ENCODE results near the gene ORAI1.
"Not testable (repeated sequence)": the region's sequence is repeated elsewhere in the genome, so short reads cannot be mapped to it uniquely, and the experiment has no call there.

Gene ORAI1

GRCh38 chr12:121602766-121603165, 23.6 kb upstream of the ORAI1 start:
- in situ Hi-C loops (cut with MboI; ENCODE audit: low sequenced_read_pairs), result no loop called here

DNA sequence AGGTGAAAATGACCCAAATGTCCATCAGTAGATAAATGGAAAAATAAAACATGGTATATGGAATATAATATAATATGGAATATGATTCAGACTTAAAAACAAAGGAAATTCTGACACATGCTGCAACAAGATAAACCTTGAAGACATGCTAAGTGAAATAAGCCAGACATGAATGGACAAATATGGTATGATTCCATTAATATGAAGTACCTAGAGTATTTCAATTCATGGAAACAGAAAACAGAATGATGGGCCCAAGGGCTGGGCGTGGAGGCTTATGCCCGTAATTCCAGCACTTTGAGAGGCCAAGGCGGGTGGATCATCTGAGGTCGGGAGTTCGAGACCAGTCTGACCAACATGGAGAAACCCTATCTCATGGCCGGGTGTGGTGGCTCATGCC, 22.7 kb upstream of the ORAI1 start:
- in situ Hi-C loops (cut with MboI; ENCODE audit: low sequenced_read_pairs), result no loop called here

- in situ Hi-C loops (cut with MboI; ENCODE audit: low sequenced_read_pairs), result no loop called here
These were observed 18.0 kb upstream of the ORAI1 start for GRCh38 chr12:121608301-121608700.

DNA sequence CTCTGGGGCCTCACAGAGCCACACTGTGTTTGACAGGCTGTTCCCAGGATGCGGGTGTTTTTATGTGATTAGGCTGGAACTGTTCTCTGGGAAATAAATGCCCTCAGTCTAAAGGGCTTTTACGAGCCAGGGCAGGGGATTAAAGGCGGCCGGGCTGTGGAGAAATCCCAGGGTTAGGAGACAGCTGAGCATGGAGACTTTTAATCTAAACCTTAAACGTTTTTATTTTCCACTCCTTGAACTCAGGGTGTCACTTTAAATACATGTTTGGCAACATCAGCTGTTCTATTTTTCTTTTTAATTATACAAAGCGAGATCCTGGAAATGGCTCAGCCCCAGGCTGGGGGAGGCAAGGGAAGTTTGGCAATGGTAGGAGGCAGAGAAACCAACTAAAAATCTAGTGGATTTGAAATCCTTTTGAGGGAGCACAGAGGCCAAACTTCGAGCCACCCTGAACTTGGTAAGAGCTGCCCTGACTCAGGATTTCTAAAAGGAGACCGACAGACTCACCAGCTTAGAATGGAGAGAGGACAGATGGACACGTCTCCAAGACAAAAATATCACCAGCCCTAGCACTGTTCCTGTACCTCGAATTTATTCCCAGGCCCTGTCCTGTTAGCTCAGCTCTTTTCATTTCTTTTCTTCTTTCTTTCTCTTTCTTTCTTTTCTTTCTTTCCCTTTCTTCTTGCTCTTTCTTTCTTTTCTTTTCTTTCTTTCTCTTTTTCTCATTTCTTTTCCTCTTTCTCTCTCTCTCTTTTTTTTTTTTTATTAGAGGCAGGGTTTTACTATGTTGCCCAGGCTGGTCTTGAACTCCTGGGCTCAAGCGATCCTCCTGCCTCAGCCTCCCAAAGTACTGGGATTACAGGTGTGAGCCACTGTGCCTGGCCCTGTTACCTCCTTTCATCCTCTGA, 15.8 kb upstream of the ORAI1 start:
- in situ Hi-C loops (cut with MboI; ENCODE audit: low sequenced_read_pairs), result no loop called here

GRCh38 chr12:121611306-121611705, 15.0 kb upstream of the ORAI1 start:
- in situ Hi-C loops (cut with MboI; ENCODE audit: low sequenced_read_pairs), result no loop called here

- in situ Hi-C loops (cut with MboI; ENCODE audit: low sequenced_read_pairs), result no loop called here
These were observed 12.9 kb upstream of the ORAI1 start for GRCh38 chr12:121613462-121613861.

DNA sequence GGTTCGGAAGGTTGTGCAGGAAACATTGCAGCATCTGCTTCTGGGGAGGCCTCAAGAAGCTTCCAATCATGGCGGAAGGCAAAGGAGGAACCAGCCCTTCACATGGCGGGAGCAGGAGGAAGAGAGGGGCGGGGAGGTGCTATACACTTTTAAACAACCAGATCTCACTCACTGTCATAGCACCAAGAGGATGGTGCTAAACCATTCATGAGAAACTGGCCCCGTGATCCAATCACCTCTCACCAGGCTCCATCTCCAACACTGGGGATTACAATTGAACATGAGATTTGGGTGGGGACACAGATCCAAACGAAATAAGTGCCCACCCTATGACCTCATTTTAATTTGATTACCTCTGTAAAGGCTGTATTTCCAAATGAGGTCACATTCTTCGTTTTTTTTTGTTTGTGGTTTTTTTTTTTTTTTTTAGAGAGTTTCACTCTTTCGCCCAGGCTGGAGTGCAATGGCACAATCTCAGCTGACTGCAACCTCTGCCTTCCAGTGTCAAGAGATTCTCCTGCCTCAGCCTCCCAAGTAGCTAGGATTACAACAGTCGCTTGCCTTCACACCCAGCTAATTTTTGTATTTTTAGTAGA, 11.4 kb upstream of the ORAI1 start:
- in situ Hi-C loops (cut with MboI; ENCODE audit: low sequenced_read_pairs), result no loop called here

GRCh38 chr12:121618659-121619233, 7.6 kb upstream of the ORAI1 start:
- in situ Hi-C loops (cut with MboI; ENCODE audit: low sequenced_read_pairs), result no loop called here

GRCh38 chr12:121620333-121620891, 5.9 kb upstream of the ORAI1 start:
- in situ Hi-C loops (cut with MboI; ENCODE audit: low sequenced_read_pairs), result loop anchor here (10.0 kb wide), 2 partner anchors 54 to 126 kb away; no protein-coding TSS in a partner anchor

DNA sequence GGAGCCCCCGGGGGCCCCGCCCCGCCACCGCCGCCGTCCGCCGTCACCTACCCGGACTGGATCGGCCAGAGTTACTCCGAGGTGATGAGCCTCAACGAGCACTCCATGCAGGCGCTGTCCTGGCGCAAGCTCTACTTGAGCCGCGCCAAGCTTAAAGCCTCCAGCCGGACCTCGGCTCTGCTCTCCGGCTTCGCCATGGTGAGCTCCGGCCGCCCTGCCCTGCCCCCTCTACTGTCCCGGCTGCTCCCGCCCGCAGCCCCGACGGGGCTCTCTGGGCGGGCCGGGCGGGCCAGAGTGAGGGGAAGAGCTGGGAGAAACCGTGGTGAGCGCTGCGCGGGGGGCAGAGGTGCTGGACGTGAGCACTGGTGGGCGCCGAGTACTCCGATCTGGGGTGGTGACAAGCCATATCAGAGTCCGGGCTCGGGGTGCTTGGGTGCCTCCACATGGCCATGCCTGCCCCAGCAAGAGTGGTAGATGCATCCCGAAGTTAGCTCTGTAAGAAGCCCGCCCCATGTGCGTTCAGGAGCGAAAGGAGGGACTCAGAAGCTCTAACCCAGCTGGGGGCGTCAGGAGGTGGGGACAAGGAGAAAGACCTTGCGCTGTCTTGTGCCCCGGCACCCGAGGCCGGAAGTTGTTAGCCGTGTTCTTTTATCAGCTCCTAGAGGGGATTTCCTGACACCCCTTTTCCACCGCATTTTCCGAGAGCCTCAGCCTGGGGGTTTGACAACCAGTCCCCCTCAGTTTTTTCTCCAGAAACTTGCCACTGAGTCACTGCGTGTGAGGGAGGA, 717 bp downstream of the ORAI1 start:
- in situ Hi-C loops (cut with MboI; ENCODE audit: low sequenced_read_pairs), result loop anchor here (10.0 kb wide), 2 partner anchors 48 to 132 kb away; no protein-coding TSS in a partner anchor

DNA sequence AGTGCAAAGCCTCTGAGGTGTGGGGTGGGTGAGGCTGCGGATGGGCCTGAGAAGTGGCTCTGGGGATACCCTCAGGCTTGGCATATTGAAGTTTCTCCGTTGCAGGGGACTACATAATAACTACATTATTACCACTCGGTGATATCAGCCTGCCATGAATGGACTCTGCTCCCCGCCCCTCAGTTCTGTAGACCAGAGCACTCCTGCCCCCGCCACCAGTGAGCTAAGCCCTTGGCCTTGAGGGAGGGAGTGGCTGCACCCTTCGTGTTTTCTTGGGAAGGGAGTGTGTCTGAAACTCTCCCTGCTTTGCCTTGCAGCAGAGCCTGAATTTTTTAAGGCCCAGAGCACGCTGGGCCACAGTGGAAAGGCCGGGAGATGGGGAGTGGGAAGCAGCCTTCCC, 1.7 kb downstream of the ORAI1 start:
- in situ Hi-C loops (cut with MboI; ENCODE audit: low sequenced_read_pairs), result loop anchor here (10.0 kb wide), 2 partner anchors 47 to 133 kb away; no protein-coding TSS in a partner anchor

DNA sequence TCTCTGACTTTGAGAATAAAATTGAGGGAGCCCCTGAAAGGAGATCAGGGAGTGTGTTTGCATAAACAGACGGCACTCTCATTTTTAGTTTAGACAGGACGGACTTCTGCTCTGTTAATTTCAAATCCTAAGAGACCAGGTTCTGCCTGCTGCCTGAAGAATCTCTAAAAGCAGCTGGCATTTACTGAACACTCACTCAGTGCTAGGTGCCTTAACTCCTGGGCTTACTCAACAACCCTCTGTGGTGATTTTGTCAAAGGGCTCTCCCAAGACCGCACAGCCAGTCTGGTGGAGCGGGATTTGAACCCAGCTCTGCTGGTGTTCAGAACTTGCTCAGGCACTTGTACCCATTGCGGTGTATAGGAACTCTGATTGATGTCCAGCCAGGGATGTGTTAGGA, 2.2 kb downstream of the ORAI1 start:
- in situ Hi-C loops (cut with MboI; ENCODE audit: low sequenced_read_pairs), result loop anchor here (10.0 kb wide), 2 partner anchors 46 to 134 kb away; no protein-coding TSS in a partner anchor

DNA sequence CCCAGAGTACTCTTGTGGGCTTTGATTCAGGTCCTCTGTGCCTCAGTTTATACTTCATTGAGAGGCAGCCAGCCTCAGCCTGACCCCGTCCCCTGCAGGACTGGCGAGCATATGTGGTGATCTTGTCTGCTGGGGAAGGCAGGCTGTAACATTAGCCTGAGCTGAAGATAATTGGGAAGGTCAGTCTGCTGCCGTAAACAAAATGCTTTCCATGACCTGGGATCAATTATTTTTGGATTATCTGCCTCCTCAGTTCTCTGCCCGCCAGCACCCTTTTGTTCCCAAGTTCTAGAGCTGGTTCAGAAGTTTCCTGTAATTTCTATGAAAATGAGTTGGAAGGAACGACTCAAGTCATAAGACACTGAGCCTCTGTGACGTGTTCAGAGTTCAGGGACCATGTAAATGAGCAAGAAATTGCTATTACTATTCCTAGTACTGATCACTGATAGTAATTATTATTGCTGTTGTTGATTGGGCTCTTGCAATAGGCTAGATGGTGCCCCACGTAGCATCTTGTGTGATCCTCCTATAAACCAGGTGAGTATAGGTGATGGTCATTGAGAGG, 4.5 kb downstream of the ORAI1 start:
- in situ Hi-C loops (cut with MboI; ENCODE audit: low sequenced_read_pairs), result no loop called here

GRCh38 chr12:121632069-121632970, 6.0 kb downstream of the ORAI1 start:
- in situ Hi-C loops (cut with MboI; ENCODE audit: low sequenced_read_pairs), result no loop called here

DNA sequence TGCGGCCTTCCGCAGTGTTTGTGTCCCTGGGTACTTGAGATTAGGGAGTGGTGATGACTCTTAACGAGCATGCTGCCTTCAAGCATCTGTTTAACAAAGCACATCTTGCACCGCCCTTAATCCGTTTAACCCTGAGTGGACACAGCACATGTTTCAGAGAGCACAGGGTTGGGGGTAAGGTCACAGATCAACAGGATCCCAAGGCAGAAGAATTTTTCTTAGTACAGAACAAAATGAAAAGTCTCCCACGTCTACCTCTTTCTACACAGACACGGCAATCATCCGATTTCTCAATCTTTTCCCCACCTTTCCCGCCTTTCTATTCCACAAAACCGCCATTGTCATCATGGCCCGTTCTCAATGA, 7.5 kb downstream of the ORAI1 start:
- in situ Hi-C loops (cut with MboI; ENCODE audit: low sequenced_read_pairs), result not testable (repeated sequence)

- in situ Hi-C loops (cut with MboI; ENCODE audit: low sequenced_read_pairs), result no loop called here
These were observed 8.5 kb downstream of the ORAI1 start for GRCh38 chr12:121634836-121635235.

GRCh38 chr12:121637231-121637914, 11.0 kb downstream of the ORAI1 start:
- in situ Hi-C loops (cut with MboI; ENCODE audit: low sequenced_read_pairs), result no loop called here

- in situ Hi-C loops (cut with MboI; ENCODE audit: low sequenced_read_pairs), result no loop called here
These were observed 12.2 kb downstream of the ORAI1 start for GRCh38 chr12:121638298-121639202.
